HCEC 1CT (cell line): Measurements from ENCODE around the gene ACADM.
"Not testable (repeated sequence)": the region's sequence is repeated elsewhere in the genome, so short reads cannot be mapped to it uniquely, and the experiment has no call there.

Experiments
- DNase-seq: peaks from one replicate; pipeline ENCODE4 v3.0.0-alpha.2; 2017

ACADM gene

DNA sequence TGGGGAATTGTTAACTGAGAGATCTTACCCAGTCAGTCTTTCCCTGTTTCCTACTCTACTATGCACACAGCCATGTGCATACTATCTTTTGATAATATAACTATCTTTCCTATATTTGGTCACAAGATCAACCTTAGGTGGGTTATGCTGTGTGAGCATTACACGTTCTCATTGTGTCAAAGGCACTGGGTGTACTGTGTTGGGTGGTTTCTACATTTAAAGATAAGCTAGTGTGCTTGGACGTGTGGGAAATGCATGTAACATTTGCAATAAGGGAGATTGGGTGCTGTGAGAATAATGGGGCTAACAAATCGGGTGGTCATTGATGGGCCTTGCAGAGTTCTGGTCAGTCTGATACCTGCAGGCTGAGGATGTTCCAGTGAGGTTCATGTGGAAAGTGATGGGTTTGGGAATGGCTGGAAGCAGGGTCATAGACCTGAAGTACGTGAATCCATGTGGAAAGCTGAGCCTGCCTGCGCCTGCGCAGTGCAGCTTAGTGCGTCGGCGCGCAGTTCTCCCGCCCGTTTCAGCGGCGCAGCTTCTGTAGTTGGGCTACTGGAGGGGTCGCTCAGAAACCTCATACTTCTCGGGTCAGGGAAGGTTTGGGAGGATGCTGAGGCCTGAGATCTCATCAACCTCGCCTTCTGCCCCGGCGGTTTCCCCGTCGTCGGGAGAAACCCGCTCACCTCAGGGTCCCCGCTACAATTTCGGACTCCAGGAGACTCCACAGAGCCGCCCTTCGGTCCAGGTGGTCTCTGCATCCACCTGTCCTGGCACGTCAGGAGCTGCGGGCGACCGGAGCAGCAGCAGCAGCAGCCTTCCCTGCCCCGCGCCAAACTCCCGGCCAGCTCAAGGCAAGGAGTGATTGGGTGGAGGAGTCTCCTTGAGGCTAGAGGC lies 72.1 kb downstream of the ACADM start, which contains the start of gene MSH4:
MSH4 (plus strand) TSS at position 507 of the 897 bp plus-strand sequence; CDS start at position 611, 104 bp downstream.
- DNase-seq = no peak

DNA sequence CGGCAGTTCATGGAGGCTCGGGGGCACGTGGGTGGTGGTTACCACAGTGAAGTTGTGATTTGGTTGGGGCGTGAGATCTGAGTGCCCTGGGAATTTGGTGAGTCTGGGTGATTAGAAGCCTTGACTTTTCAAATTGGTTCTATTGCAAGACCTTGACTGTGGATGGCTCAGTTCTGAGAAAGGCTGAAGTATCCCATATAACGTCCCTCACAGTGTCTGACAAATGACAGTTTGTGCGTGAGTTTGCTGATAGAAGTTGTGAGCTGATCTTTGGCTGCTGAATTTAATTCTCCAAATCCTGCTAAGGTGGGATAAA lies 72.7 kb downstream of the ACADM start:
- DNase-seq = no peak

DNA sequence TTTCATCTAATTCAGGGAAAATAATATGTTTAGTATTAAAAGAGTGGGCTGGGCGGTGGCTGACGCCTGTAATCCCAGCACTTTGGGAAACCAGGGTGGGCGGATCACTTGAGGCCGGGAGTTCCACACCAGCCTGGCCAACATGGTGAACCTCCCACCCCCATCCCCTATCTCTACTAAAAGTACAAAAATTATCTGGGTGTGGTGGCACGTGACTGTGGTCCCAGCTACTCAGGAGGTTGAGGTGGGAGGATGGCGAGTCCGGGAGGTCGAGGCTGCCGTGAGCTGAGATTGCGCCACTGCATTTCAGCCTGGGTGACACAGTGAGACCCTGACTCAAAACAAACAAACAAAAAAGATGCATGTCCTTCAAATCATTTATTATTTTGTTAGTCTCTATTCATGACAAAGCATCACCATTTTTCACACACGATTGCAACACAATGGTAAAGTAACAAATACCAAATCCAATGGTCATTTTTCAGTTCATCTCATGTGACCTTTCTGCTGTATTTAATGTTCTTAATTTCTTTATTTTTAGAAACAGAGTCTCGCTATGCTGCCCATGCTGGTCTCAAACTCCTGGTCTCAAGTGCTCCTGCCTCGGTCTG lies 73.2 kb downstream of the ACADM start:
- no peak for DNase-seq

DNA sequence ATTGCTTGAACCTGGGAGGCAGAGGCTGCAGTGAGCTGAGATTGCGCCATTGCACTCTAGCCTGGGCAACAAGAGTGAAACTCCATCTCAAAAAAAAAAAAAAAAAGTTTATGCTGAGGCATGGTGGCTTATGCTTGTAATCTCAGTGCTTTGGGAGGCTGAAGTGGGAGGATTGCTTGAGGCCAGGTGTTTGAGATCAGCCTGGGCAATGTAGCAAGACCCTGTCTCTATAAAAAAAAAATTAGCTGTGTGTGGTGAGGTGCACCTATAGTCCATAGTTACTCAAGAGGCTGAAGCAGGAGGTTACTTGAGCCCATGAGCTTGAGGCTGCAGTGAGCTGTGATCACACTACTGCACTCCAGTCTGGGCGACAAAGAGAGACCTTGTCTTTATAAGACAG lies 77.0 kb downstream of the ACADM start:
- not testable (repeated sequence) for DNase-seq

DNA sequence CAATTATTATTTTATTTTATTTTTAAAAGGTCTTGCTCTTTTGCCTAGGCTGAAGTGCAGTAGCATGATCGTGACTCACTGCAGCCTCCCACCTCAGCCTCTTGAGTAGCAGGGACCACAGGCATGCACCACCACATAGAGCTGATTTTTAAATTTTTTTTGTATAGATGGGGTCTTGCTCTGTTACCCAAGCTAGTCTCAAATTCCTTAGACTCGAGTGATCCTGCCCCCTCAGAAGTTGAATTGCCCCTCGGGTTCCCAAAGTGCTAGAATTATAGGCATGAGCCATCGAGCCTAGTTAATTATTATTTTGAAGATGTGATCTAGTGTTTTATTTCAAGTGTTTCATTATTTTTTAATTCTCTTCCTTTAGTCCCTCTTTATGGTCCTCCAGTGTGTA lies 84.4 kb downstream of the ACADM start:
- DNase-seq = no peak

DNA sequence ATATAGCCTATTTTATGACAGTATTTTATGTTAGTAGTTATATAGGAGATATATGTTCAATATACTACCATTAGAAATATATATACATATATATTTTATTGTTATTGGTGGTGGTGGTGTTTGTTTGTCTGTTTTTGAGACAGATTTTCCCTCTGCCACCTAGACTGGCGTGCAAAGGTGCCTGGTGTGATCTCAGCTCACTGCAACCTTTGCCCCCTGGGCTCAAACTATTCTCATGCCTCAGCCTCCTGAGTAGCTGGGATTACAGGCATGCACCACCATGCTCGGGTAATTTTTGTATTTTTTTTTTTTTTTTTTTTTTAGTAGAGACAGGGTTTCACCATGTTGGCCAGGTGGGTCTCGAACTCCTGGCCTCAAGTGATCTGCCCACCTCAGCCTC lies 85.6 kb downstream of the ACADM start:
- not testable (repeated sequence) for DNase-seq

DNA sequence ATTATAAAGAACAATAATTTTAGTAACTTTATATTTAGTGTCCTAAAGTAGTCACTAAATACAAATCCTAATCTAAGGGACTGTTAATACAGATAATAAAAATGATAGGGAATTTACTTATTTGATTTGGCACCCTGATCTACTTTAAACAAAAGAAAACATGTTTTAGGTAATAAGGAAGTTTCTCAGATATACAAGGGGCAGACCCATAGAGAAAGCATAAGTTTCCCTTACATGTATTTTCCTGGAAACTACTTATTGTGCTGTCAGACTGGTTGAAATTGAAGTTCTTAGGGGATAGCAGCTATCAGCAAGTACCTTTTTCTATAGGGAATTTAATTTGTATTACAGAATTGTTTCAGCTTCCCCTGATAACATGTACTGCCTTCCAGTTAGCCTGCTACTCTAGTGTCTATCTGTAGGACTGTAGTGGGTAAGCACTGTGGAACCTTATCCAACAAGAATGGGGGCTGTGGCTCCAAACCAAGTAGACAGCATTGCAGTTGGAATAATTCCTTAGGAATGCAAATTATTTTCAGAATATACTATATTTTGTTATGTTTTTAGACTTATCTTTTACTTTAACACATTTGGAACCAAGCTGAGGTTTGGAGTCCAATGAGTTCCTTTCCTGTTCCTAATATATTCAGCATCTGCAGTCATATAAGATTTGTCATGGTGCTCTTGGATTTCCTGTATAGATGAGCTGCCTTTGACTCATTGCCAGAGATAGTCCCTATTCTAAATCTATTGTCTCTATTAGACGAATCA lies 86.9 kb downstream of the ACADM start:
- peak; percentile 62 for DNase-seq

DNA sequence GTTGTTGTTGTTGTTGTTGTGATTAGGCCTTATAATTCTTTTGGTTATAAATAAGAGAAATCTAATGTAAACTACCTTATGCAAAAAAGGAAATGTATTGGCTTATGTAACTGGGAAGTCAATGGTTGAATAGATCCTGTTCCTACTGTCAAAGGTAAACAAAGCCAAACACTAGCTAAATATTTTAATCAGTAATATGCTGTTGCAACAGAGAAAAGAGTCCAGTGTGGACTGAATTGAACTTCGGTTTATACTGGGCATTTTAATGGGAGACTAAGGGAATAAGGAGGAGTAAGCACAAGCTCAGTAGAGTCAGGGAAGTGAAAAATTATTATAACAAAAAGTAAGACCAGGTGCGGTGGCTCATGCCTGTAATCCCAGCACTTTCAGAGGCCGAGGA lies 87.6 kb downstream of the ACADM start:
- no peak for DNase-seq
